Lower leg skin (tissue), 4 donors: ENCODE results near the gene GRM7. TPM values are rescaled to one million over a fixed set of nuclear protein-coding genes. Genes with fewer than 3 reads are reported as not detected.

Experiments used
- DNase-seq, 2 donors: peaks; one replicate each; pipeline ENCODE4 v3.0.0-alpha.2; 2019; ENCODE audit warnings: low spot score in 2 of 2
- H3K4me3 ChIP-seq: fragments of 200-600 bp; sonication (generic); 2 replicates; pipeline ENCODE4 v1.5.1; 2017; ENCODE audit warnings: mild to moderate bottlenecking, low read depth; ENCODE audit not compliant: poor library complexity, severe bottlenecking
- CTCF ChIP-seq, 3 donors: fragments of 450-650 bp; IDR thresholded peaks; one replicate each; pipeline ENCODE4 v1.5.1; 2016; ENCODE audit warnings: antibody characterized with exemption in 3 of 3, mild to moderate bottlenecking in 3 of 3, moderate library complexity in 2 of 3
- POLR2A ChIP-seq, 2 donors: fragments of 450-650 bp; IDR thresholded peaks; one replicate each; pipeline ENCODE4 v1.6.1; 2016 to 2017; ENCODE audit warnings: antibody characterized with exemption in 2 of 2, mild to moderate bottlenecking in 1 of 2, moderate library complexity in 1 of 2
- WGBS, 2 donors: methylation state at CpG; one replicate each; pipeline ENCODE4 v1.1.5; 2018; 5-methylcytosine and 5-hydroxymethylcytosine counted together
- intact Hi-C: fragments of 100-400 bp; cut with DNase I; formaldehyde crosslinking; loops from one replicate; pipeline ENCODE4 v1.15.0; 2023; ENCODE audit warnings: low total_unique reads
- total RNA-seq, 4 donors: library from RNA; depleted of rRNA; stranded (reverse); fragments of >200 nt; gene quantifications; one replicate each; pipeline ENCODE4 v1.1.0, GENCODE V29; 2016

GRM7 gene
- total RNA-seq, 4 donors from 2014 or later = 0.32 TPM; not detected in 3

GRCh38 chr3:7781395-7781794, 920.5 kb downstream of the GRM7 start:
- intact Hi-C loops = no loop called here
- DNase-seq = no peak
- TF ChIP-seq CTCF (IDR thresholded peaks at IDR 0.05) (no peak), POLR2A (IDR thresholded peaks at IDR 0.05) (no peak)
- 91 to 92% methylated on average over 4 of the region's 4 CpGs for WGBS, 2 donors
- H3K4me3 ChIP-seq = no peak overlapping the region

DNA sequence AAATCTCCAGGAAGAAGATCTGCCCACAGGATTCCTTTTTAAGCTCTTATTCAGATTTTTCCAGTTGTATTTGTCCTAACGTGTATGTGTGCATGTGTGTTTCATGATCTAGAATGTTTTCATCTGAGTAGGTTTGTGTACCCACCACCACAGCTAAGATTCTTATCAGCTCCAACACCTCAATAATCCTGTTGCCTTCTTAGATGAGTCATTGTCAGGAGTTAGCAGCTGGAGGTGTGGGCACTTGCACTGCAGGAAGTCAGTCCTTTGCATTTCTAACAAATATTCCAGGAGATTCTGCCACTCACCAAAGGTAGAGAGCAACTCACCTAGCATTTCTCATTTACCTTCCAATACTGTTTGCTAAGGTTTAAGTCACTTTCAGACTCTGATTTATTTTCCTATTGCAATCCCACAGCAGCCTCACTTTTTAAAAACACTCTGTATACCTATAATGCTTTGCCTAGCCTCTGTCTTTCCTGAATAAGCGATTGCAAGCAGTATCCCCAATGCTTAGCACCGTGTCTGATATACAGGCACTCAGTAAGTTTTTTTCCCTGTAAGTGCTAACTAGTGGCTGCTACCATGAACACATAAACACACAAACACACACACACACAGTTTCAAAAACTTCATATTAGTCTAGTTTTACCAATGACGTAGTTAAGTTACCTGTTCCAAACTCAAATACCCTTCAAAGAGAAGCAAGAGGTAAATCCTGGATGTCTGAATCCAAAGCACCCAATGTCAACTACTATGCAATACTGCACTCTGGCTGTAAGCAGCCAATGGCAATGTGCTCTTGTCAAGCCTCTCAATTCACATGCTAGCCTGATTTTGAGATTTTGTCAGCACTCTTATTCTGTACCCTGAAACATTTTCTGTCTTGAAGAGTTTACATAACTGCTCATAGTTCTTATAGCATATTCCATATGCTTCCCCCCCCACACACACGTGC, 927.2 kb downstream of the GRM7 start:
- intact Hi-C loops = no loop called here
- WGBS, 2 donors = 56 to 57% methylated on average over 5 of the region's 5 CpGs
- TF ChIP-seq CTCF (IDR thresholded peaks at IDR 0.05) (no peak), POLR2A (IDR thresholded peaks at IDR 0.05) (no peak)
- no peak overlapping the region for H3K4me3 ChIP-seq
- DNase-seq = no peak

DNA sequence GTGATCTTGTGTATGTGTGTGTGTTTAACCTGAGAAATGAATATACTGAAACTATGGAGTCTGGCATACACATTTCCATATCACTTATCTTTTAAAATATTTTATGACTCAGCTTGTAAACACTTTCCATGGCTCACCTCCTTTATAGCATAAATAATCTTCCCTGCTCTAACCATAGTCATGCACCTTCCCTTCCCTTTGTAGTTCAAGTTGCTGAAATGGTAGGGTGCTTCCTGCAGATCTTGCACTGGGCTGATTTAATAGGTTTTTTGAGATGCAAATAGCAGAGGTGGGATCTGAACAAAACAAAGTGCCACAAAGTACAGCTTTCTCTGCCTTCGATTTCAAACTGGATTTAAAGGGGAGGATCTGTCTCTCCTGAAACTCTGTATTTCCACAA, 928.0 kb downstream of the GRM7 start:
- intact Hi-C loops = no loop called here

GRCh38 chr3:7789324-7789723, 928.4 kb downstream of the GRM7 start:
- TF ChIP-seq POLR2A (IDR thresholded peaks at IDR 0.05) (no peak), CTCF (IDR thresholded peaks at IDR 0.05) (no peak)
- DNase-seq = no peak
- WGBS, 2 donors = 70 to 76% methylated on average over 7 of the region's 7 CpGs
- intact Hi-C loops = no loop called here
- H3K4me3 ChIP-seq = no peak overlapping the region

More for the DNA sequence above, 928.0 kb downstream of the GRM7 start:
- no peak for DNase-seq
- WGBS, 2 donors = 29 to 47% methylated on average over 1 of the region's 1 CpG
- TF ChIP-seq CTCF (IDR thresholded peaks at IDR 0.05) = no peak
- no peak for TF ChIP-seq POLR2A (IDR thresholded peaks at IDR 0.05)
- H3K4me3 ChIP-seq = no peak overlapping the region

- TF ChIP-seq CTCF (IDR thresholded peaks at IDR 0.05) = no peak
- TF ChIP-seq POLR2A (IDR thresholded peaks at IDR 0.05) = no peak
- no peak for DNase-seq
- intact Hi-C loops = no loop called here
- no peak overlapping the region for H3K4me3 ChIP-seq
- WGBS, 2 donors = 74% methylated on average over 3 of the region's 3 CpGs
Measured at GRCh38 chr3:7790141-7790540, 929.2 kb downstream of the GRM7 start.
